GM18867 (cell line): Measurements from ENCODE around the gene UVRAG.
"Not testable (repeated sequence)": the region's sequence is repeated elsewhere in the genome, so short reads cannot be mapped to it uniquely, and the experiment has no call there.

ENCODE experiments used
- ATAC-seq: cut with Tn5 transposase; IDR thresholded peaks from one replicate; pipeline ENCODE4 v1.9.1; 2021; ENCODE audit warnings: mild to moderate bottlenecking, moderate library complexity; ENCODE audit not compliant: unreplicated experiment

Gene UVRAG

GRCh38 chr11:75946531-75947530, 131.8 kb downstream of the UVRAG start:
- ATAC-seq, result no peak

DNA sequence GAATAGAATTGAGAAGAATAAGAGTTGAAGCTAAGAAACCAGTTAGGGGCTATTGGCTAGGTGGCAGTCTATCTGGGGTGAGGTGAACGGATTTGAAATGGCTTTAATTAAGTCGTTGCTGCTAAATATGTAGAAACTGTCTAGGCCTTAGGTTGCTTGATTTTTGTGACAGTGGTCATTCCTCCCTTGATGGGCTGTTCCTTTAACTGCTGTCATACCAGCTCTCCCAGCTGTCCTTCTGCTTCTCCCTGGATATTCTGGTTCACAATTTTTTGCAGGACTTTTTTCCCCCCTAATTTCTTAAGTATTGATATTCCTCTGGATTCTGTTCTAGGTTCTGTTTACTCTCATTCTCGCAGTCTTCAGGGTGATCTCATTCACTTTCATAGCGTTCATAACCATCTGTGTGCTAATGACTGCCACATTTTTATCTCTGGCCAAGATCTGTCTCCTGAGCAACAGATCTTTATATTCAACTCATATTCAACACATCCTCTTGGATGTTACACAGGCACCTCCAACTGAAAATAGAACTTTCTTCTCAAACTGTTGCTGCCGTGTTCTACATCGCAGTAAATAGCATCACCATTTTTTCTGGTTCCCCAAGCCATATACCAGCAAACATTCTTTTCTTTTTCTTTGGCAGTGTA, 134.1 kb downstream of the UVRAG start:
- no peak for ATAC-seq

- no peak for ATAC-seq
These were observed 135.1 kb downstream of the UVRAG start for GRCh38 chr11:75950141-75950540.

- no peak for ATAC-seq
These were observed 139.0 kb downstream of the UVRAG start for GRCh38 chr11:75954039-75954438.

DNA sequence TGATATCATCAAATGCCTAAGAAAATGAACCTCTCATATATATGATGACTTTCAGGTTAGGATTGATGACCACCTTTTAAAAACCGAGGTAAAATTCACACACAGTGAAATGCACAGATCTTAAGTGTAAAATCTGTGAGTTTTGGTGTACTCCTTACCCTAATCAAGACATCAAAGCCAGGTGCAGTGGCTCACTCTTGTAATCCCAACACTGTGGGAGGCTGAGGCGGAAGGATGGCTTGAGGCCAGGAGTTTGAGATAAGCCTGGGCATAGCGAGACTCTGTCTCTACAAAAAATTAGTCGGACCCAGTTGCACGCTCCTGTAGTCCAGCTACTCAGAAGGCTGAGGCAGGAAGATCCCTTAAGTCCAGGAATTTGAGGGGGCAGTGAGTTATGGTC, 140.4 kb downstream of the UVRAG start:
- no peak for ATAC-seq

- ATAC-seq, result no peak
These were observed 144.5 kb downstream of the UVRAG start for GRCh38 chr11:75959540-75959939.

DNA sequence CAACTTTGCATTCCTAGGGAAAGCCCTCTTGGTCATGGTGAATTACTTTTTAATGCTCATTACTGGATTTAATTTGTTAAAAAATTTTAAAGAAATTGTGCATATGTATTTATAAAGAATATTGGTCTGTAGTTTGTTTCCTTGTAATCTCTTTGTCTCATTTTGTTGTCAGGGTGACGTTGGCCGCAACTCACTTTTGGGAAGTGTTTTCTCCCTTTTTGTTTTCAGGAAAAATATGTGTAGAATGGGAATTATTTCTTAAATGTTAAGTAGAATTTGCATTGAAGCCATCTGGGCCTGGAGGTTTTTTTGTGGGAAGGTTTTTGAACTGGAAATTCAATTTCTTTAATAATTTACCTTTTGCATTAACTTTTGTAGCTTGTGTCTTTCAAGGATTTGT, 149.1 kb downstream of the UVRAG start:
- ATAC-seq, result no peak

GRCh38 chr11:75966537-75967287, 151.7 kb downstream of the UVRAG start:
- ATAC-seq, result no peak

DNA sequence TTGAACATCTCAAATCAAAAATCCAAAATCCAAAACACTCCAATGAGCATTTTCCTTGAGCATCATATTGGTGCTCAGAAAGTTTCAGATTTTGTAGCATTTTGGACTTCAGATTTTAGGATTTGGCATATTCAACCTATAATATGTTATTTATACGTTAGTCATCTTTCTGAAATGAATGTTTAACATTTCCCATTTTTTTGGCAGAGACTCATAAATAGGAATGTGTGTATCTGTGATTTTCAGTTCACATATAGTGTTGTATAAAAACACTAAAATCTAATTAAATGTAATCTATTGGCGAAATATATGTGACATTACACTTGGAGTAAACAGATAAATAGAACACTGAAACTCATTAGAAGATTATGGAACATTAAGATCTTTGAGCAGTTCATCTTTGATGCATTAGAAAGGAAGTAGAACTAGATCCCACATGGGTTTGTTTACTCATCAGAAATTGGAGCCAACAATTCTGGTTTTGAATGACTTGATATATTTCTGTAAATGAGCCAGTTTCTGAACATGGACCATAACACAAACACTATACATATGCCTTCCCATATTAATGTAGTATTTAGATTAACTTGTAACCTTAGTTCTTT, 153.1 kb downstream of the UVRAG start:
- no peak for ATAC-seq

DNA sequence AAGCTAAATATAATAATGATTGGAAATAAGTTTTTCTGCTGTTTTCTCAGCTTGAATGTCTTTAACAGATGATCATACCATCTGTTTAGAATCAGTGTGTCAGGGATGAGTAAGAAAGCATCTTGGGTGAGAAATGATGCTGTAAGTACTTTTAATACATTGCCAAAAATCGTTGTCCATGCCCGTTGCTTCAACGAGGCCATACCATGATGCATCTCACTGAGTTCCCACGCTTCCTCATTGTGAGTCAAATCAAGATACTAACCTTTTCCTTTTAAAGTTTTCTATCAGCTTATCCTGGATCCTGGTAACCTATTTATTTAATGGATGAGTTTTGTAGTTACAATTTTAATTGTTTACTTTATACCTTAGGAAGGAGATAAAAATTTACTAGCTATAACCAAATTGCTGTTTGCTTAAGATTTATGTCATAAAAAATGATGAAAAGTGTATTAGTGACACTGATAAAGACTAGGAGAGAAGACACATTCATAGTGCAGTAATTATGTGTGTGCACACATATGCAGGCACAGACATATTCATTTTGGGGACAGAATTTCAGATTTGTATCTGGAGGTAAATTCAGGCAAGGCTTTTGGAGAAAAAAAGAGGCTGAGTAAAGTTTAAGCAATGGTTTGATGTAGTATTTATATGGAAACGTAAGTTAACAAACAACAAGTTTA, 154.8 kb downstream of the UVRAG start:
- no peak for ATAC-seq

DNA sequence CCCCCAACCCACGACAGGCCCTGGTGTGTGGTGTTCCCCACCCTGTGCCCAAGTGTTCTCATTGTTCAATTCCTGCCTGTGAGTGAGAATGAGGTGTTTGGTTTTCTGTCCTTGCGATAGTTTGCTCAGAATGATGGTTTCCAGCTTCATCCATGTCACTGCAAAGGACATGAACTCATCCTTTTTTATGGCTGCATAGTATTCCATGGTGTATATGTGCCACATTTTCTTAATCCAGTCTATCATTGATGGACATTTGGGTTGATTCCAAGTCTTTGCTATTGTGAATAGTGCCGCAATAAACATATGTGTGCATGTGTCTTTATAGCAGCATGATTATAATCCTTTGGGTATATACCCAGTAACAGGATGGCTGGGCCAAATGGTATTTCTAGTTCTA, 158.7 kb downstream of the UVRAG start:
- not testable (repeated sequence) for ATAC-seq

DNA sequence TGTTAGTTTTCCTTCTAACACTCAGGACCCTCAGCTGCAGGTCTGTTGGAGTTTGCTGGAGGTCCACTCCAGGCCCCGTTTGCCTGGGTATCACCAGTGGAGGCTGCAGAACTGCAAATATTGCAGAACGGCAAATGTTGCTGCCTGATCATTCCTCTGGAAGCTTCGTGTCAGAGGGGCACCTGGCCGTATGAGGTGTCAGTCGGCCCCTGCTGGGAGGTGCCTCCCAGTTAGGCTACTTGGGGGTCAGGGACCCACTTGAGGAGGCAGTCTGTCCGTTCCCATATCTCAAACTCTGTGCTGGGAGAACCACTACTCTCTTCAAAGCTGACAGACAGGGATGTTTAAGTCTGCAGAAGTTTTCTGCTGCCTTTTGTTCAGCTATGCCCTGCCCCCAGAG, 164.1 kb downstream of the UVRAG start:
- ATAC-seq, result not testable (repeated sequence)

DNA sequence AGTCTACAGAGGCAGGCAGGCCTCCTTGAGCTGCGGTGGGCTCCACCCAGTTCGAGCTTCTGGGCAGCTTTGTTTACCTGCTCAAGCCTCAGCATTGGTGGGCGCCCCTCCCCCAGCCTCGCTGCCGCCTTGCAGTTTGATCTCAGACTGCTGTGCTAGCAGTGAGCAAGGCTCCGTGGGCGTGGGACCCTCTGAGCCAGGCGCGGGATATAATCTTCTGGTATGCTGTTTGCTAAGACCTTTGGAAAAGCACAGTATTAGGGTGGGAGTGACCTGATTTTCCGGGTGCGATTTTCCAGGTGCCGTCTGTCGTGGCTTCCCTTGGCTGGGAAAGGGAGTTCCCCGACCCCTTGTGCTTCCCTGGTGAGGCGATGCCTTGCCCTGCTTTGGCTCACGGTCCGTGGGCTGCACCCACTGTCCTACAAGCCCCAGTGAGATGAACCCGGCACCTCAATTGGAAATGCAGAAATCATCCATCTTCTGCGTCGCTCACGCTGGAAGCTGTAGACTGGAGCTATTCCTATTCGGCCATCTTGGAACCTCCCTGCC, 164.5 kb downstream of the UVRAG start:
- not testable (repeated sequence) for ATAC-seq

GRCh38 chr11:75980031-75980430, 165.0 kb downstream of the UVRAG start:
- no peak for ATAC-seq

DNA sequence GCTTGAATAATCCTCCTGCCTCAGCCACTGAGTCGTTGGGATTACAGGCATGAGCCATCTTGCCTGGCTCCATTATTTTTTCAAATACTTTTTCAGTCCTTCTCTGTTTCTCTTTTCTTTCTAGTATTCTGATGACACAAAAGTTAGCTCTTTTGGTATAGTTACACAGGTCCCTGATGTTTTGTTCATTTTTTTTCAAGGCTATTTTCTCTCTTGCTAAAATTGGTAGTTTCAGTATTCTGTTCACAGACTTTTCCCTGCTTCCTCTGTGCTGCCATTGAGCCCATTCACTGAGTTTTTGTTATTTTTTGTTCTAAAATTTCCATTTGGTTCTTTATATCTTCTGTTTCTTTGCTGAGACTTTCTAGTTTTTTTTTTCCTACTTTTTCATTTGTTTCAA, 166.5 kb downstream of the UVRAG start:
- ATAC-seq, result no peak

GRCh38 chr11:75982309-75982708, 167.3 kb downstream of the UVRAG start:
- ATAC-seq, result no peak

DNA sequence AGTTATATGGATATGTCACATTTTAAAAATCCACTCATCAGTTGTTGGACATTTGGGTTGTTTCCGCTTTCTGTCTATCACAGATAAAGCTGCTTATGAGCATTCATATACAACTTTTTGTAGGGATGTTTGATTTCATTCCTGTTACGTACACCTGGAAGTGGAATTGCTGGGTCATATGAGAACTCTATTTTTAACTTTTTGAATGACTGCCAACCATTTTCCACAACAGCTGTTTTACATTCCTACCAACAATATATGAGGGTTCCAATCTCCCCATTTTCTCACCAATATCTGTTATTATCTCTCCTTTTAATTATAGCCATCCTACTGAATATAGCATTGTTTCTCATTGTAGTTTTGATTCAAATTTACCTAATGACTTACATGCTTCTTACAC, 172.0 kb downstream of the UVRAG start:
- ATAC-seq, result no peak

GRCh38 chr11:75993126-75993525, 178.1 kb downstream of the UVRAG start:
- ATAC-seq, result no peak

DNA sequence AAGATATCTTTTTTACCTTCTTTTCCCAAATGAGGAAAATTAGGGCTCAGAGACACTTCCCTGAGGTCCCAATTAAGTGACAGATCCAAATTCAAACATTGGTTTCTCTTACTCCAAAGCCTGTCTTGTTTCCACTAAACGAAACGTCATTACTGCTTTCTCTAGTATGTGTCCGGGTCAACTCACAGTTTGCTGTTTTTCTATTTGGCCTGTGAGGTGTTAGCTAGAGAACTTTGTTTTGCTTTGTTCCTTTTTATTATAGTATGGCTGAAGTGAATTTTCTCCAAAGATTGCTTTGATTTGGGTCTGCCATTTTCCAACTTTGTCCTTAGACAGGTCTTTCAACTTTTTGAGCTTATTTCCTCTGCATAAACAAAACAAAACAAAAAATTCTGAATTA, 179.6 kb downstream of the UVRAG start:
- no peak for ATAC-seq
